ENCODE results near the gene YEATS2. TPM values are rescaled to one million over a fixed set of nuclear protein-coding genes. Genes with fewer than 3 reads are reported as not detected.
A peak's percentile ranks its signal among the peaks of the same experiment; 100 is the strongest.

The YEATS2 gene
- total and polyA plus RNA-seq, 4 experiments from 2014 or later = 1.6 to 26.9 (median 16.6) TPM

DNA sequence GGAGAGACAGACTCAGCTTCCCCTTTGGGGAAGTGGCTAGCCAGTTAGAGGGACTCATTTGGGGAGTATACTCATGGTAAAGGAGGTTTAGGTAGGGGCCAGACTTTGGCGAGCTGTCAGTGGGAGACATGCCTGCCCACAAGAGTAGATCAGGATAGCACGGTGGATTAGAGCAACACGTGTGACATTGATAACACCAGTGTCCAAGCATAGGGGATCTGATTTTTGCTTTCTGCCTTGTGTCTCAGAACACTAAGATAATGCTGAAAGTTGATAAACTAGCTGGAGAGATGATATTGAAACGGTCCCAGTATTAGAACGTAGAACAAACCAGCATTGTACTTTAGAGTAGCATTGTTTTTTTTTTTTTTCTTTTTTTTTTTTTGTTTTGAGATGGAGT is 101.9 kb downstream of the YEATS2 start:
- ChIA-PET POLR2A (ENCODE audit: partially characterized antibody) (no interaction called here), CTCF (ENCODE audit: partially characterized antibody) (interaction anchor here (0.7 kb wide), 1 partner anchor 33 kb away, joined by 4 read pairs; no protein-coding TSS in a partner anchor)
- no peak for DNase-seq
- H3K9me3 Mint-ChIP-seq = no peaks in the 10 kb centered on the region
- peaks cover 54 to 64% of the 10 kb centered on the region in 2 donors for H3K36me3 Mint-ChIP-seq
- no peaks in the 10 kb centered on the region for H3K27me3 ChIP-seq (ENCODE audit: insufficient read depth, low read length)
- no peak overlapping the region for H3K4me3 Mint-ChIP-seq
- H3K27ac Mint-ChIP-seq = peak overlapping the region in 1 of 7 donors; percentile 3
- H3K4me1 ChIP-seq (ENCODE audit: insufficient read depth, low read length) = no peaks in the 10 kb centered on the region
- H3K36me3 ChIP-seq (ENCODE audit: insufficient read depth, low read length) = peaks cover 50% of the 10 kb centered on the region
- H3K27ac ChIP-seq (ENCODE audit: low read depth, low read length) = no peak overlapping the region
- H3K27me3 Mint-ChIP-seq = no peaks in the 10 kb centered on the region
- H3K4me1 Mint-ChIP-seq = no peaks in the 10 kb centered on the region
- H3K4me3 ChIP-seq (ENCODE audit: low read length in 2 of 2) = no peak overlapping the region
- intact Hi-C loops (cut with micrococcal nuclease) = no loop called here
- no peaks in the 10 kb centered on the region for H3K9me3 ChIP-seq (ENCODE audit: control insufficient read depth in 1 of 2, low read length in 2 of 2)

DNA sequence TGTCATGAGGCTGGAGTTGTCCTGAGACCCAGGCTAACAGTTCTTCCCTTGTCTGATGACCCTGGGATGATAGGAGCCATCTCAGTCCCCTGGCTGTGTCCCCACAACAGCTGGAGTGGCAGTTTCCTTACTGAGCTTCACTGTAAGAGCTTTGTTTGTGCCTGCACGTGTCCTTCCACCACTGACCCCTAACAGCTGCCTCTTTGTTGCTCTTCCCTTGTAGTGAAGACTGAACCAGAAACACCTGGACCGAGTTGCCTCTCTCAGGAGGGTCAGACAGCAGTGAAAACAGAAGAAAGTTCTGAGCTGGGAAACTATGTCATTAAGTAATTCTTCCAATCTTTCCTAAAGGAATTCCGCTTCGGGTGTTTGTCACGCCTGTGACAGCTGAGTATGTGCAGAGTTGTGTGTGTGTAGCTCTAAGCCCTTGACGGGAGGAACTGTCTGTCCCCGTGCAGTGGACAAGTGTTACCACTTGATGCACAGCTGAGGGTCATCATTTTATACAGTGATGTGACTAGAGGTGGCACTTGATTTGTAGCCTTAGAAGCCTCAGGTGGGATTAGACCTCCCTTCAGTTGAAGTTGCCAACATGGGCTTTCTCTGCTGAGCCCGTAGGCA is 102.8 kb downstream of the YEATS2 start:
- H3K27me3 Mint-ChIP-seq = no peaks in the 10 kb centered on the region
- H3K36me3 Mint-ChIP-seq = peaks cover 52 to 67% of the 10 kb centered on the region in 2 donors

DNA sequence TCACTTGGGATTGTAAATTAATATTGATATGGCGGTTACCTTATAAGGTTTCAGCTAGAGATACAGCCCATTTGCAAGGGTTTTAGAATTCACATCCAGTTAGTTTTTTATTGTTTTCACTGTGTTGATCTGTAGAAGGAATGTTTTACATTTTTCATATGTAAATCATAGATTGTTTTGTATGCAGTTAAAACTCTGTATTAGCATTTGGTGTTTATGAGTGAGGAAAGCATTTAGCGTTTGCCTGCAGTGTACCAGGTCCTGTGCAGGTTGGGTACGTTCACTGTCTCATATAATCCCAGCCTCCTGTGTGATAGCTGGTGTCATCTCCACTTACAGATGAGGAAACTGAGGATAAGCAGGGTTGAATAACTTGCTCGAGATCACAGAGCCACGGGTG is 104.0 kb downstream of the YEATS2 start:
- no peak overlapping the region for H3K4me3 Mint-ChIP-seq
- DNase-seq = no peak
- no peaks in the 10 kb centered on the region for H3K9me3 ChIP-seq (ENCODE audit: control insufficient read depth in 1 of 2, low read length in 2 of 2)
- POLR2A ChIA-PET (ENCODE audit: partially characterized antibody) = no interaction called here
- CTCF ChIA-PET (ENCODE audit: partially characterized antibody) = no interaction called here
- intact Hi-C loops (cut with micrococcal nuclease) = no loop called here
- H3K9me3 Mint-ChIP-seq = no peaks in the 10 kb centered on the region
- H3K36me3 Mint-ChIP-seq = peaks cover 56 to 72% of the 10 kb centered on the region in 2 donors
- no peak overlapping the region for H3K27ac ChIP-seq (ENCODE audit: low read depth, low read length)
- H3K4me3 ChIP-seq (ENCODE audit: low read length in 2 of 2) = no peak overlapping the region
- H3K4me1 ChIP-seq (ENCODE audit: insufficient read depth, low read length) = no peaks in the 10 kb centered on the region
- peaks cover 59% of the 10 kb centered on the region for H3K36me3 ChIP-seq (ENCODE audit: insufficient read depth, low read length)
- no peaks in the 10 kb centered on the region for H3K27me3 ChIP-seq (ENCODE audit: insufficient read depth, low read length)
- H3K4me1 Mint-ChIP-seq = no peaks in the 10 kb centered on the region
- H3K27ac Mint-ChIP-seq = no peak overlapping the region
- no peaks in the 10 kb centered on the region for H3K27me3 Mint-ChIP-seq

More for the DNA sequence above, 102.8 kb downstream of the YEATS2 start:
- Histone ChIP-seq H3K27ac (ENCODE audit: low read depth, low read length) (no peak overlapping the region), H3K36me3 (ENCODE audit: insufficient read depth, low read length) (peaks cover 50% of the 10 kb centered on the region), H3K27me3 (ENCODE audit: insufficient read depth, low read length) (no peaks in the 10 kb centered on the region), H3K9me3 (ENCODE audit: control insufficient read depth in 1 of 2, low read length in 2 of 2) (no peaks in the 10 kb centered on the region), H3K4me3 (ENCODE audit: low read length in 2 of 2) (no peak overlapping the region), H3K4me1 (ENCODE audit: insufficient read depth, low read length) (no peaks in the 10 kb centered on the region)
- no peak for DNase-seq
- peak overlapping the region in 1 of 7 donors; percentile 59 for H3K27ac Mint-ChIP-seq
- ChIA-PET POLR2A (ENCODE audit: partially characterized antibody) (no interaction called here), CTCF (ENCODE audit: partially characterized antibody) (no interaction called here)
- H3K4me1 Mint-ChIP-seq = no peaks in the 10 kb centered on the region
- intact Hi-C loops (cut with micrococcal nuclease) = no loop called here
- no peaks in the 10 kb centered on the region for H3K9me3 Mint-ChIP-seq
- H3K4me3 Mint-ChIP-seq = no peak overlapping the region

DNA sequence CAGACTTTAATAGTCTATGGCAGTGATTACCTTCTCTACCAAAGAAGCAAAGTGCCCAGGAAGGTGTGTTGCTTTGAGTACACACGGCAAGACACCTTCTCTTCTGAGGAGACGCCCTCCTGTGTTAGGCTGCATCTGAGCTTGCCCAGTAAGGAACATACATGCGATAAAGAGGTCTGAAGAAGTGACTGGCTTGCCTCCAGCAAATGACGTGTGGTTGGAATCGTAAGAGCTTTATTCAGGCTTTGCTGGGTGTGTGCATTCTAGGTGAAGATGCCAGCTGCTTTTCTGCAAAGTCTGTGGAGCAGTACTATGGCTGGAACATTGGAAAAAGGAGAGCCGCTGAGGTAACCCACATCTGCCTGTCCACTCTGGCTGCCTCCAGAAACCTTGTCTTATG is 105.4 kb downstream of the YEATS2 start:
- intact Hi-C loops (cut with micrococcal nuclease) = no loop called here

DNA sequence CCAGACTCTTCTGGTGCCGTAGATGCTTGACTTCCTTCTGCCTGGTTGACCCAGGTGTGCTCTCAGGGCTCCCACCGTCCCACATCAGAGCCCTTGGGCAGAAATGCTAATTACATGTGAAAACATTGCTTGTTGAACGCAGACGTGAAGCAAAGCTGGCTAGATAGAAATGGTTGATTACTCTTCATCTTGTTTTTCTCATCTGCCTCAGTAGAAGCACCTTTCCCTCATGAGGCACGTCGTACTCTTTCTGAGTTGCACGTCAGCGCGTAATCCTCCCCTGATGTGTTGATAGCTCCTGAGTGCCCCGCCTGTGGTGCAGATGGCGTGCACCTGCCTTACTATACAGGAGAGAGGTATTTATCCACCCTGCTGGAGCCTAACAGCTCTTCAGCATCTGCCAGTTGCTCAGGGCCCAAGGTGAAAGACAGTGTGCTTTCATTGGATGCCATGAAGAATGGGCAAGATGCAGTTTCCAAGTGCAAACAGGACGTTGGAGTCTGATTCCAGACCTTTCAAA is 109.7 kb downstream of the YEATS2 start:
- Mint-ChIP-seq H3K27me3 (no peaks in the 10 kb centered on the region), H3K27ac (peak overlapping the region in 3 of 7 donors; percentile 3 to 60 (median 59)), H3K36me3 (peaks cover 63 to 76% of the 10 kb centered on the region in 2 donors)

More for the DNA sequence above, 105.4 kb downstream of the YEATS2 start:
- ChIA-PET CTCF (ENCODE audit: partially characterized antibody) (no interaction called here), POLR2A (ENCODE audit: partially characterized antibody) (no interaction called here)
- H3K27ac Mint-ChIP-seq = no peak overlapping the region
- H3K27me3 Mint-ChIP-seq = no peaks in the 10 kb centered on the region
- H3K4me3 Mint-ChIP-seq = no peak overlapping the region
- Histone ChIP-seq H3K36me3 (ENCODE audit: insufficient read depth, low read length) (peaks cover 66% of the 10 kb centered on the region), H3K4me3 (ENCODE audit: low read length in 2 of 2) (no peak overlapping the region), H3K27ac (ENCODE audit: low read depth, low read length) (no peak overlapping the region), H3K9me3 (ENCODE audit: control insufficient read depth in 1 of 2, low read length in 2 of 2) (no peaks in the 10 kb centered on the region), H3K4me1 (ENCODE audit: insufficient read depth, low read length) (no peaks in the 10 kb centered on the region), H3K27me3 (ENCODE audit: insufficient read depth, low read length) (no peaks in the 10 kb centered on the region)
- DNase-seq = no peak
- peaks cover 62 to 79% of the 10 kb centered on the region in 2 donors for H3K36me3 Mint-ChIP-seq
- H3K9me3 Mint-ChIP-seq = no peaks in the 10 kb centered on the region
- no peaks in the 10 kb centered on the region for H3K4me1 Mint-ChIP-seq

DNA sequence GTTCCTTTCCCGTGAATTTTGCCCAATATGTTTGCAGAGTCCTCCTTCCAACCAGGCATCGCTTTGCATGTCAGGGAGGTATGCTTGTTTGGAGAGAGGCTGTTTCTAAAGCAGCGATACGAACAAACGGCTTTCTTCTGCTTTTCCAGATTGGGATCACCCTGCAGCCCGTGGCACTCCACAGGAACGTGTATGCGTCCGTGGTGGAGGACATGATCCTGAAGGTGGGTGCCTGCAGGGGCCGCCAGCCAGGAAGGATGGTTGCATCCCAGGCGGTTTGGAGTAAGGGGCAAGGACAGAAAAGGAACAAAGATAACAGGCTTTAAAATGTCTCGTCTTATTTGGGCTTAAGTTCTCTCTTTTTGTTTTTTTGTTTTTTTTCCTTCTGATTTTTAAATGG is 110.3 kb downstream of the YEATS2 start:
- Histone ChIP-seq H3K4me3 (ENCODE audit: low read length in 2 of 2) (no peak overlapping the region), H3K4me1 (ENCODE audit: insufficient read depth, low read length) (no peaks in the 10 kb centered on the region), H3K27ac (ENCODE audit: low read depth, low read length) (no peak overlapping the region), H3K9me3 (ENCODE audit: control insufficient read depth in 1 of 2, low read length in 2 of 2) (no peaks in the 10 kb centered on the region), H3K27me3 (ENCODE audit: insufficient read depth, low read length) (no peaks in the 10 kb centered on the region), H3K36me3 (ENCODE audit: insufficient read depth, low read length) (peaks cover 52% of the 10 kb centered on the region)
- Mint-ChIP-seq H3K36me3 (peaks cover 66 to 76% of the 10 kb centered on the region in 2 donors), H3K27ac (no peak overlapping the region), H3K4me3 (no peak overlapping the region), H3K9me3 (no peaks in the 10 kb centered on the region), H3K4me1 (no peaks in the 10 kb centered on the region), H3K27me3 (no peaks in the 10 kb centered on the region)
- no peak for DNase-seq
- intact Hi-C loops (cut with micrococcal nuclease) = no loop called here
- ChIA-PET POLR2A (ENCODE audit: partially characterized antibody) (no interaction called here), CTCF (ENCODE audit: partially characterized antibody) (no interaction called here)

More for the DNA sequence above, 109.7 kb downstream of the YEATS2 start:
- DNase-seq = no peak
- ChIA-PET POLR2A (ENCODE audit: partially characterized antibody) (no interaction called here), CTCF (ENCODE audit: partially characterized antibody) (no interaction called here)
- H3K27ac ChIP-seq (ENCODE audit: low read depth, low read length) = no peak overlapping the region
- peaks cover 57% of the 10 kb centered on the region for H3K36me3 ChIP-seq (ENCODE audit: insufficient read depth, low read length)
- intact Hi-C loops (cut with micrococcal nuclease) = no loop called here
- H3K4me1 ChIP-seq (ENCODE audit: insufficient read depth, low read length) = no peaks in the 10 kb centered on the region
- H3K9me3 ChIP-seq (ENCODE audit: control insufficient read depth in 1 of 2, low read length in 2 of 2) = no peaks in the 10 kb centered on the region
- Mint-ChIP-seq H3K4me1 (no peaks in the 10 kb centered on the region), H3K4me3 (no peak overlapping the region), H3K9me3 (no peaks in the 10 kb centered on the region)
- no peaks in the 10 kb centered on the region for H3K27me3 ChIP-seq (ENCODE audit: insufficient read depth, low read length)
- no peak overlapping the region for H3K4me3 ChIP-seq (ENCODE audit: low read length in 2 of 2)

DNA sequence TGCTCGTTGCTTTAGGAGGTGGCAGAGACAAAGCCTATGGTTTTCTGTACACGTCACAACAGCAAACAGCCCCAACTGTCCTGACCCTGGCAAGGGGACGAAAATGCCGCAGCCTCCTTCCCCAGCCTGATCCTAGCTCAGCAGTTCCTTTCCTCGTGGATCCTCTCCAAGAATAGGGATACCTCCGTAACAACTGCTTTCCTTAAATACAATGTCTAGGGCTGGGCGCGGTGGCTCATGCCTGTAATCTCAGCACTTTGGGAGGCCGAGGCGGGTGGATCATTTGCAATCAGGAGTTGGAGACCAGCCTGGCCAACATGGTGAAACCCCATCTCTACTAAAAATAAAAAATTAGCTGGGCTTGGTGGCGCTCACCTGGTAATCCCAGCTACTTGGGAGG is 110.8 kb downstream of the YEATS2 start:
- DNase-seq = no peak
- H3K4me3 ChIP-seq (ENCODE audit: low read length in 2 of 2) = no peak overlapping the region
- H3K4me3 Mint-ChIP-seq = no peak overlapping the region
- H3K27ac Mint-ChIP-seq = no peak overlapping the region
- H3K4me1 ChIP-seq (ENCODE audit: insufficient read depth, low read length) = no peaks in the 10 kb centered on the region
- H3K27me3 ChIP-seq (ENCODE audit: insufficient read depth, low read length) = no peaks in the 10 kb centered on the region
- H3K36me3 Mint-ChIP-seq = peaks cover 64 to 74% of the 10 kb centered on the region in 2 donors
- H3K9me3 ChIP-seq (ENCODE audit: control insufficient read depth in 1 of 2, low read length in 2 of 2) = no peaks in the 10 kb centered on the region
- ChIA-PET POLR2A (ENCODE audit: partially characterized antibody) (no interaction called here), CTCF (ENCODE audit: partially characterized antibody) (no interaction called here)
- H3K36me3 ChIP-seq (ENCODE audit: insufficient read depth, low read length) = peaks cover 48% of the 10 kb centered on the region
- H3K27me3 Mint-ChIP-seq = no peaks in the 10 kb centered on the region
- intact Hi-C loops (cut with micrococcal nuclease) = no loop called here
- no peaks in the 10 kb centered on the region for H3K9me3 Mint-ChIP-seq
- H3K27ac ChIP-seq (ENCODE audit: low read depth, low read length) = no peak overlapping the region
- H3K4me1 Mint-ChIP-seq = no peaks in the 10 kb centered on the region
